ENCODE data around the gene NBEA.

DNA sequence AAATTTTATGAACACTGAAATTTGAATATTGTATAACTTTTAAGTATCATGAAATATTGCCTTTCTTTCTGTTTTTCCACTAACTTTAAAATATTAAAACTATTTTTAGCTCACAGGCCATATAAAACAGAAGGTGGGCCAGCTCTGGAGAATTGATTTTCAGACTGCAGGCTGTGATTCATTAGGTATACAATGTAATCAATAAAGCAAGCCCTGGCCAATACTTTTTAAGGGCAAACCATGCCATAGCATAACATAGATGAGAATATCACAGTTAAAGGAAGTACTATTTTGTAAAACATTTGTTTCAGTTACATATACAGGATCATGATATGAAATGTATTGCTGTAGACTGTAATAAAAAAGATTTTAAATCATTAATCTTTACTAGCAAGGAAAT lies 336.8 kb downstream of the NBEA start:
- TF ChIP-seq, protein P1, sequence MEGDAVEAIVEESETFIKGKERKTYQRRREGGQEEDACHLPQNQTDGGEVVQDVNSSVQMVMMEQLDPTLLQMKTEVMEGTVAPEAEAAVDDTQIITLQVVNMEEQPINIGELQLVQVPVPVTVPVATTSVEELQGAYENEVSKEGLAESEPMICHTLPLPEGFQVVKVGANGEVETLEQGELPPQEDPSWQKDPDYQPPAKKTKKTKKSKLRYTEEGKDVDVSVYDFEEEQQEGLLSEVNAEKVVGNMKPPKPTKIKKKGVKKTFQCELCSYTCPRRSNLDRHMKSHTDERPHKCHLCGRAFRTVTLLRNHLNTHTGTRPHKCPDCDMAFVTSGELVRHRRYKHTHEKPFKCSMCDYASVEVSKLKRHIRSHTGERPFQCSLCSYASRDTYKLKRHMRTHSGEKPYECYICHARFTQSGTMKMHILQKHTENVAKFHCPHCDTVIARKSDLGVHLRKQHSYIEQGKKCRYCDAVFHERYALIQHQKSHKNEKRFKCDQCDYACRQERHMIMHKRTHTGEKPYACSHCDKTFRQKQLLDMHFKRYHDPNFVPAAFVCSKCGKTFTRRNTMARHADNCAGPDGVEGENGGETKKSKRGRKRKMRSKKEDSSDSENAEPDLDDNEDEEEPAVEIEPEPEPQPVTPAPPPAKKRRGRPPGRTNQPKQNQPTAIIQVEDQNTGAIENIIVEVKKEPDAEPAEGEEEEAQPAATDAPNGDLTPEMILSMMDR (IDR thresholded peaks at IDR 0.05), result no peak
- TF ChIP-seq REST (IDR thresholded peaks at IDR 0.05), result no peak
- TF ChIP-seq NR3C1 (IDR thresholded peaks at IDR 0.05), result no peak

Measured in A549 (cell line).